ENCODE data around the gene GLYR1.

DNA sequence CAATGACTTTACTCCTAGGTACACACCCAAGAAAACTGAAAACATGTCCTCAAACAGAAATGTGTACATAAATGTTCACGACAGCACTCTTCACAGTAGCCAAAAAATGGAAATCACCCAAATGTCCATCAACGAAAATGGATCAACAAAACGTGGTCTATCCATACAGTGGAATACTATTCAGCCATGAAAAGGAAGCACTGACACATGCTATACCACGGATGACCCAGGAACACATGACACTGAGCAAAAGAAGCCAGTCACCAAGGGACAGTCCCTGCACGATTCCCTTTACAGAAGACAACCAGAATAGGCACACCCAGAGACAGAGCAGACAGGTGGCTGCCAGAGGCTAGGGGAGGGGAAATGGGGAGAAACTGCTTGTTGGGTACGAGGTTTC, 91.4 kb downstream of the GLYR1 start:
- TF ChIP-seq, protein P1, sequence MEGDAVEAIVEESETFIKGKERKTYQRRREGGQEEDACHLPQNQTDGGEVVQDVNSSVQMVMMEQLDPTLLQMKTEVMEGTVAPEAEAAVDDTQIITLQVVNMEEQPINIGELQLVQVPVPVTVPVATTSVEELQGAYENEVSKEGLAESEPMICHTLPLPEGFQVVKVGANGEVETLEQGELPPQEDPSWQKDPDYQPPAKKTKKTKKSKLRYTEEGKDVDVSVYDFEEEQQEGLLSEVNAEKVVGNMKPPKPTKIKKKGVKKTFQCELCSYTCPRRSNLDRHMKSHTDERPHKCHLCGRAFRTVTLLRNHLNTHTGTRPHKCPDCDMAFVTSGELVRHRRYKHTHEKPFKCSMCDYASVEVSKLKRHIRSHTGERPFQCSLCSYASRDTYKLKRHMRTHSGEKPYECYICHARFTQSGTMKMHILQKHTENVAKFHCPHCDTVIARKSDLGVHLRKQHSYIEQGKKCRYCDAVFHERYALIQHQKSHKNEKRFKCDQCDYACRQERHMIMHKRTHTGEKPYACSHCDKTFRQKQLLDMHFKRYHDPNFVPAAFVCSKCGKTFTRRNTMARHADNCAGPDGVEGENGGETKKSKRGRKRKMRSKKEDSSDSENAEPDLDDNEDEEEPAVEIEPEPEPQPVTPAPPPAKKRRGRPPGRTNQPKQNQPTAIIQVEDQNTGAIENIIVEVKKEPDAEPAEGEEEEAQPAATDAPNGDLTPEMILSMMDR (tag by site-specific recombination; IDR thresholded peaks at IDR 0.05), result no peak
- TF ChIP-seq ZNF549 (tag by site-specific recombination; IDR thresholded peaks at IDR 0.05) (no peak), ZNF48 (tag by site-specific recombination; IDR thresholded peaks at IDR 0.05) (no peak), ZBTB7A (tag by site-specific recombination; IDR thresholded peaks at IDR 0.05; ENCODE audit: low read depth) (no peak), ZNF274 (IDR thresholded peaks at IDR 0.05; ENCODE audit: low read length) (no peak), ZNF274 (tag by site-specific recombination; IDR thresholded peaks at IDR 0.05; ENCODE audit: borderline replicate concordance) (no peak), ZSCAN30 (tag by site-specific recombination; IDR thresholded peaks at IDR 0.05) (no peak), YY1 (tag by site-specific recombination; IDR thresholded peaks at IDR 0.05) (no peak), KLF1 (tag by site-specific recombination; IDR thresholded peaks at IDR 0.05) (no peak), ZBTB21 (tag by site-specific recombination; IDR thresholded peaks at IDR 0.05) (no peak)
- TF ChIP-seq, protein P2, sequence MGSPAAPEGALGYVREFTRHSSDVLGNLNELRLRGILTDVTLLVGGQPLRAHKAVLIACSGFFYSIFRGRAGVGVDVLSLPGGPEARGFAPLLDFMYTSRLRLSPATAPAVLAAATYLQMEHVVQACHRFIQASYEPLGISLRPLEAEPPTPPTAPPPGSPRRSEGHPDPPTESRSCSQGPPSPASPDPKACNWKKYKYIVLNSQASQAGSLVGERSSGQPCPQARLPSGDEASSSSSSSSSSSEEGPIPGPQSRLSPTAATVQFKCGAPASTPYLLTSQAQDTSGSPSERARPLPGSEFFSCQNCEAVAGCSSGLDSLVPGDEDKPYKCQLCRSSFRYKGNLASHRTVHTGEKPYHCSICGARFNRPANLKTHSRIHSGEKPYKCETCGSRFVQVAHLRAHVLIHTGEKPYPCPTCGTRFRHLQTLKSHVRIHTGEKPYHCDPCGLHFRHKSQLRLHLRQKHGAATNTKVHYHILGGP (tag by site-specific recombination; IDR thresholded peaks at IDR 0.05), result no peak
- TF ChIP-seq, protein P3, sequence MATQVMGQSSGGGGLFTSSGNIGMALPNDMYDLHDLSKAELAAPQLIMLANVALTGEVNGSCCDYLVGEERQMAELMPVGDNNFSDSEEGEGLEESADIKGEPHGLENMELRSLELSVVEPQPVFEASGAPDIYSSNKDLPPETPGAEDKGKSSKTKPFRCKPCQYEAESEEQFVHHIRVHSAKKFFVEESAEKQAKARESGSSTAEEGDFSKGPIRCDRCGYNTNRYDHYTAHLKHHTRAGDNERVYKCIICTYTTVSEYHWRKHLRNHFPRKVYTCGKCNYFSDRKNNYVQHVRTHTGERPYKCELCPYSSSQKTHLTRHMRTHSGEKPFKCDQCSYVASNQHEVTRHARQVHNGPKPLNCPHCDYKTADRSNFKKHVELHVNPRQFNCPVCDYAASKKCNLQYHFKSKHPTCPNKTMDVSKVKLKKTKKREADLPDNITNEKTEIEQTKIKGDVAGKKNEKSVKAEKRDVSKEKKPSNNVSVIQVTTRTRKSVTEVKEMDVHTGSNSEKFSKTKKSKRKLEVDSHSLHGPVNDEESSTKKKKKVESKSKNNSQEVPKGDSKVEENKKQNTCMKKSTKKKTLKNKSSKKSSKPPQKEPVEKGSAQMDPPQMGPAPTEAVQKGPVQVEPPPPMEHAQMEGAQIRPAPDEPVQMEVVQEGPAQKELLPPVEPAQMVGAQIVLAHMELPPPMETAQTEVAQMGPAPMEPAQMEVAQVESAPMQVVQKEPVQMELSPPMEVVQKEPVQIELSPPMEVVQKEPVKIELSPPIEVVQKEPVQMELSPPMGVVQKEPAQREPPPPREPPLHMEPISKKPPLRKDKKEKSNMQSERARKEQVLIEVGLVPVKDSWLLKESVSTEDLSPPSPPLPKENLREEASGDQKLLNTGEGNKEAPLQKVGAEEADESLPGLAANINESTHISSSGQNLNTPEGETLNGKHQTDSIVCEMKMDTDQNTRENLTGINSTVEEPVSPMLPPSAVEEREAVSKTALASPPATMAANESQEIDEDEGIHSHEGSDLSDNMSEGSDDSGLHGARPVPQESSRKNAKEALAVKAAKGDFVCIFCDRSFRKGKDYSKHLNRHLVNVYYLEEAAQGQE (tag by site-specific recombination; IDR thresholded peaks at IDR 0.05), result no peak
- TF ChIP-seq, protein P4, sequence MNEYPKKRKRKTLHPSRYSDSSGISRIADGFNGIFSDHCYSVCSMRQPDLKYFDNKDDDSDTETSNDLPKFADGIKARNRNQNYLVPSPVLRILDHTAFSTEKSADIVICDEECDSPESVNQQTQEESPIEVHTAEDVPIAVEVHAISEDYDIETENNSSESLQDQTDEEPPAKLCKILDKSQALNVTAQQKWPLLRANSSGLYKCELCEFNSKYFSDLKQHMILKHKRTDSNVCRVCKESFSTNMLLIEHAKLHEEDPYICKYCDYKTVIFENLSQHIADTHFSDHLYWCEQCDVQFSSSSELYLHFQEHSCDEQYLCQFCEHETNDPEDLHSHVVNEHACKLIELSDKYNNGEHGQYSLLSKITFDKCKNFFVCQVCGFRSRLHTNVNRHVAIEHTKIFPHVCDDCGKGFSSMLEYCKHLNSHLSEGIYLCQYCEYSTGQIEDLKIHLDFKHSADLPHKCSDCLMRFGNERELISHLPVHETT (tag by site-specific recombination; IDR thresholded peaks at IDR 0.05), result no peak
- TF ChIP-seq, protein P5, sequence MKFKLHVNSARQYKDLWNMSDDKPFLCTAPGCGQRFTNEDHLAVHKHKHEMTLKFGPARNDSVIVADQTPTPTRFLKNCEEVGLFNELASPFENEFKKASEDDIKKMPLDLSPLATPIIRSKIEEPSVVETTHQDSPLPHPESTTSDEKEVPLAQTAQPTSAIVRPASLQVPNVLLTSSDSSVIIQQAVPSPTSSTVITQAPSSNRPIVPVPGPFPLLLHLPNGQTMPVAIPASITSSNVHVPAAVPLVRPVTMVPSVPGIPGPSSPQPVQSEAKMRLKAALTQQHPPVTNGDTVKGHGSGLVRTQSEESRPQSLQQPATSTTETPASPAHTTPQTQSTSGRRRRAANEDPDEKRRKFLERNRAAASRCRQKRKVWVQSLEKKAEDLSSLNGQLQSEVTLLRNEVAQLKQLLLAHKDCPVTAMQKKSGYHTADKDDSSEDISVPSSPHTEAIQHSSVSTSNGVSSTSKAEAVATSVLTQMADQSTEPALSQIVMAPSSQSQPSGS (tag by site-specific recombination; IDR thresholded peaks at IDR 0.05; ENCODE audit: low read depth), result no peak
- TF ChIP-seq, protein P6, sequence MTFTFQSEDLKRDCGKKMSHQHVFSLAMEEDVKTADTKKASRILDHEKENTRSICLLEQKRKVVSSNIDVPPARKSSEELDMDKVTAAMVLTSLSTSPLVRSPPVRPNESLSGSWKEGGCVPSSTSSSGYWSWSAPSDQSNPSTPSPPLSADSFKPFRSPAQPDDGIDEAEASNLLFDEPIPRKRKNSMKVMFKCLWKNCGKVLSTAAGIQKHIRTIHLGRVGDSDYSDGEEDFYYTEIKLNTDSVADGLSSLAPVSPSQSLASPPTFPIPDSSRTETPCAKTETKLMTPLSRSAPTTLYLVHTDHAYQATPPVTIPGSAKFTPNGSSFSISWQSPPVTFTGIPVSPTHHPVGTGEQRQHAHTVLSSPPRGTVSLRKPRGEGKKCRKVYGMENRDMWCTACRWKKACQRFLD (tag by site-specific recombination; IDR thresholded peaks at IDR 0.05), result no peak
